K562 (cell line): ENCODE results near the gene ADAMTS15. TPM values are rescaled to one million over a fixed set of nuclear protein-coding genes. Genes with fewer than 3 reads are reported as not detected.

Source experiments
- ATAC-seq: fragments of 200-7000 bp; cut with Tn5 transposase; 3 replicates; pipeline ENCODE4 v1.9.1; 2020; ENCODE audit warnings: moderate library complexity
- BruUV-seq: library from RNA; stranded (reverse); fragments of 400-500 nt; replicated peaks from 2 replicates; lab custom pipeline; 2021; lab: Mats Ljungman, UMichigan
- CTCF ChIA-PET: fragments of 300-600 bp; formaldehyde crosslinking; extraction: SDS; loops from one replicate; lab custom pipeline; 2021; ENCODE audit warnings: low intra/inter-chr PET ratio; lab: Yijun Ruan, JAX
- POLR2A ChIA-PET: fragments of 300-600, 350-650 bp; sonication (Branson Sonifier 250); formaldehyde crosslinking; extraction: SDS; loops from one replicate; lab custom pipeline; 2021; ENCODE audit warnings: antibody characterized with exemption, inconsistent platforms; lab: Yijun Ruan, JAX
- DNase-seq, 4 experiments: peaks; one replicate each; pipeline versions ENCODE4 v3.0.0 to v3.0.0-alpha.2; 2011 to 2018; ENCODE audit warnings: low spot score in 3 of 4, mixed read lengths in 3 of 4; ENCODE audit errors: extremely low read depth in 1 of 4
- FAIRE-seq: peaks from 2 replicates; lab custom pipeline; 2011; peaks lifted over from hg19 to GRCh38; lab: Jason Lieb, UNC
- H2AFZ ChIP-seq: 2 replicates; pipeline ENCODE4 v1.6.0; 2011; ENCODE audit warnings: low read depth, low read length, control low read depth, inconsistent platforms
- H3K27ac ChIP-seq: fragments of 200-600 bp; 3 replicates; pipeline ENCODE4 v1.8.0; 2011; ENCODE audit warnings: low read depth, mild to moderate bottlenecking, control low read depth, inconsistent platforms, low read length, moderate library complexity, mixed read lengths; ENCODE audit errors: extremely low read depth
- H3K27me3 ChIP-seq, 2 experiments: fragments of 300-600 bp in 1 of 2; 2 replicates in 1 of 2; 3 replicates in 1 of 2; pipeline versions ENCODE4 v1.6.0 to v1.8.0; 2011; ENCODE audit warnings: inconsistent platforms in 2 of 2, low read length in 2 of 2, mild to moderate bottlenecking in 1 of 2, mixed read lengths in 1 of 2, moderate library complexity in 1 of 2; ENCODE audit not compliant: control insufficient read depth in 2 of 2, insufficient read depth in 2 of 2
- H3K36me3 ChIP-seq: fragments of 300-600 bp; 3 replicates; pipeline ENCODE4 v1.8.0; 2011; ENCODE audit warnings: mild to moderate bottlenecking, low read length, inconsistent platforms; ENCODE audit not compliant: control insufficient read depth, insufficient read depth
- H3K4me1 ChIP-seq, 2 experiments: fragments of 200-600 bp in 1 of 2; replicated peaks in 1 of 2; 2 replicates in 1 of 2; 3 replicates in 1 of 2; pipeline versions ENCODE4 v1.5.1 to v1.8.0; 2011; ENCODE audit warnings: inconsistent platforms in 2 of 2, low read length in 2 of 2, mild to moderate bottlenecking in 1 of 2, mixed read lengths in 1 of 2, moderate library complexity in 1 of 2; ENCODE audit not compliant: control insufficient read depth in 2 of 2, insufficient read depth in 2 of 2
- H3K4me2 ChIP-seq: 2 replicates; pipeline ENCODE4 v1.6.1; 2011; ENCODE audit warnings: low read length, control low read depth, inconsistent platforms, mixed read lengths; ENCODE audit not compliant: insufficient read depth
- H3K4me3 ChIP-seq: fragments of 200-600 bp; sonication (generic), shearing (Covaris generic); 2 replicates; pipeline ENCODE4 v1.5.1; 2016; ENCODE audit warnings: control low read depth, inconsistent platforms
- H3K79me2 ChIP-seq: fragments of 200-600 bp; 3 replicates; pipeline ENCODE4 v1.8.0; 2011; ENCODE audit warnings: low read length, inconsistent platforms; ENCODE audit not compliant: control insufficient read depth, insufficient read depth
- H3K9ac ChIP-seq, 2 experiments: 2 replicates each; pipeline versions ENCODE4 v1.6.0 to v1.6.1; 2011; ENCODE audit warnings: low read depth in 2 of 2, low read length in 2 of 2, control low read depth in 1 of 2, inconsistent platforms in 1 of 2, mild to moderate bottlenecking in 1 of 2, mixed read lengths in 1 of 2; ENCODE audit not compliant: insufficient read depth in 1 of 2
- H3K9me1 ChIP-seq: one replicate; pipeline ENCODE4 v1.6.0; 2011; ENCODE audit warnings: inconsistent platforms, mild to moderate bottlenecking, low read length, moderate library complexity; ENCODE audit not compliant: control insufficient read depth, insufficient read depth
- H3K9me3 ChIP-seq: replicated peaks from 2 replicates; pipeline ENCODE4 v1.5.1; 2011; ENCODE audit warnings: low read depth, low read length, inconsistent platforms; ENCODE audit not compliant: control insufficient read depth, insufficient read depth
- H4K20me1 ChIP-seq: replicated peaks from 2 replicates; pipeline ENCODE4 v1.6.1; 2011; ENCODE audit warnings: low read length, inconsistent platforms, mixed read lengths; ENCODE audit not compliant: control insufficient read depth, insufficient read depth
- BDP1 ChIP-seq: IDR thresholded peaks from 3 replicates; pipeline ENCODE4 v1.6.1; 2011; ENCODE audit not compliant: insufficient read length, insufficient read depth
- CREB1 ChIP-seq, 2 experiments: sonication (generic) in 1 of 2; formaldehyde crosslinking in 1 of 2; IDR thresholded peaks; 2 replicates each; pipeline versions ENCODE4 v1.6.1 to v1.8.0; 2012 to 2022; ENCODE audit warnings: inconsistent platforms in 1 of 2, mild to moderate bottlenecking in 1 of 2, missing genetic modification reagents in 1 of 2, moderate library complexity in 1 of 2
- GATAD2A ChIP-seq: fragments of 450-650 bp; IDR thresholded peaks from 2 replicates; pipeline ENCODE4 v1.6.1; 2017
- NBN ChIP-seq: fragments of 450-650 bp; IDR thresholded peaks from 2 replicates; pipeline ENCODE4 v1.6.1; 2016; ENCODE audit warnings: low read depth, mild to moderate bottlenecking
- NCOA2 ChIP-seq, 2 experiments: fragments of 450-650 bp; IDR thresholded peaks; 2 replicates each; pipeline ENCODE4 v1.6.1; 2018; ENCODE audit warnings: mild to moderate bottlenecking in 2 of 2, moderate library complexity in 1 of 2; ENCODE audit not compliant: partially characterized antibody in 2 of 2
- NR2C1 ChIP-seq, 2 experiments: fragments of 450-650 bp; IDR thresholded peaks; 2 replicates each; pipeline ENCODE4 v1.6.1; 2017; ENCODE audit warnings: mild to moderate bottlenecking in 2 of 2, antibody characterized with exemption in 1 of 2, inconsistent platforms in 1 of 2, missing compliant biosample characterization in 1 of 2, missing genetic modification characterization in 1 of 2
- PHF20 ChIP-seq: fragments of 450-650 bp; IDR thresholded peaks from 2 replicates; pipeline ENCODE4 v1.6.1; 2018; ENCODE audit not compliant: partially characterized antibody
- POLR3G ChIP-seq: IDR thresholded peaks from 2 replicates; pipeline ENCODE4 v1.6.1; 2011; ENCODE audit not compliant: insufficient read length, insufficient replicate concordance; ENCODE audit errors: extremely low read depth
- RCOR1 ChIP-seq, 2 experiments: IDR thresholded peaks; 2 replicates each; pipeline ENCODE4 v1.6.1; 2012; ENCODE audit warnings: low read depth in 2 of 2, low read length in 2 of 2, borderline replicate concordance in 1 of 2, improper control_type of control experiment in 1 of 2
- SREBF2 ChIP-seq: sonication (generic); formaldehyde crosslinking; IDR thresholded peaks from 2 replicates; pipeline ENCODE4 v1.4.0; 2020; ENCODE audit warnings: mild to moderate bottlenecking, missing genetic modification reagents
- SRF ChIP-seq, 2 experiments: fragments of 250-450, 450-650 bp in 1 of 2; sonication (Bioruptor Pico) in 1 of 2; sonication (generic) in 1 of 2; formaldehyde crosslinking; IDR thresholded peaks; 2 replicates each; pipeline versions ENCODE4 v1.5.0 to v1.5.1; 2020 to 2022; ENCODE audit warnings: mild to moderate bottlenecking in 1 of 2, missing genetic modification reagents in 1 of 2
- ZNF134 ChIP-seq: fragments of 250-450 bp; sonication (Bioruptor Pico); conservative IDR thresholded peaks from 2 replicates; pipeline ENCODE4 v1.4.0; 2020
- ZNF431 ChIP-seq: sonication (generic); formaldehyde crosslinking; IDR thresholded peaks from 2 replicates; pipeline ENCODE4 v1.8.0; 2022; ENCODE audit warnings: mild to moderate bottlenecking, missing genetic modification reagents
- ZNF695 ChIP-seq: fragments of 450-650 bp; formaldehyde crosslinking; IDR thresholded peaks from 2 replicates; pipeline ENCODE4 v1.4.0; 2020; ENCODE audit warnings: mild to moderate bottlenecking, moderate library complexity
- WGBS: fragments of 100-300 bp; shearing (Covaris generic); methylation state at CpG from one replicate; pipeline ENCODE4 v1.1.6; 2016; ENCODE audit warnings: low coverage, mixed read lengths; ENCODE audit not compliant: insufficient coverage; ENCODE audit errors: missing lambda C conversion rate; 5-methylcytosine and 5-hydroxymethylcytosine counted together
- in situ Hi-C: fragments of 300-500 bp; cut with MboI; formaldehyde crosslinking; loops from 4 replicates; pipeline ENCODE4 v1.15.0; 2018; ENCODE audit warnings: inconsistent platforms, mixed read lengths
- intact Hi-C: fragments of 100-400 bp; cut with micrococcal nuclease; formaldehyde crosslinking; loops from 2 replicates; pipeline ENCODE4 v1.14.2; 2022
- polyA plus RNA-seq, 8 experiments: library from polyadenylated mRNA; depleted of rRNA in 4 of 8; stranded (reverse) in 5 of 8; unstranded in 3 of 8; fragments of >200 nt; fragmentation: Nextera tagmentation in 2 of 8; fragmentation: Illumina TruSeq in 1 of 8; extraction: Ambion mirVana in 2 of 8; extraction: Trizol in 1 of 8; gene quantifications; 2 replicates each; pipeline versions ENCODE4 v1.2.1 to v1.2.3, GENCODE V29; 2011 to 2014; ENCODE audit warnings: inconsistent platforms in 1 of 8, missing spikeins in 1 of 8
- total RNA-seq, 7 experiments: library from RNA; depleted of rRNA in 6 of 7; stranded (reverse); fragments of >200 nt in 6 of 7; fragmentation: Illumina TruSeq in 2 of 7; extraction: Trizol in 2 of 7; gene quantifications; 2 replicates each; pipeline versions ENCODE4 v1.2.1 to v1.2.3, GENCODE V29; 2011 to 2021; ENCODE audit warnings: low replicate concordance in 1 of 7
- TF ChIP-seq, protein P1 (sequence below): sonication (generic); formaldehyde crosslinking; IDR thresholded peaks from 2 replicates; pipeline ENCODE4 v1.8.0; 2023; ENCODE audit warnings: mild to moderate bottlenecking, missing genetic modification reagents
- TF ChIP-seq, protein P2 (sequence below): sonication (generic); formaldehyde crosslinking; IDR thresholded peaks from 2 replicates; pipeline ENCODE4 v1.4.0; 2020; ENCODE audit warnings: mild to moderate bottlenecking, missing genetic modification reagents

ADAMTS15 gene
- total and polyA plus RNA-seq, 9 of the 15 experiments (the other 6 are each of a cell fraction or from before 2014, with no cell fraction given), result 0.04 TPM; not detected in 8

DNA sequence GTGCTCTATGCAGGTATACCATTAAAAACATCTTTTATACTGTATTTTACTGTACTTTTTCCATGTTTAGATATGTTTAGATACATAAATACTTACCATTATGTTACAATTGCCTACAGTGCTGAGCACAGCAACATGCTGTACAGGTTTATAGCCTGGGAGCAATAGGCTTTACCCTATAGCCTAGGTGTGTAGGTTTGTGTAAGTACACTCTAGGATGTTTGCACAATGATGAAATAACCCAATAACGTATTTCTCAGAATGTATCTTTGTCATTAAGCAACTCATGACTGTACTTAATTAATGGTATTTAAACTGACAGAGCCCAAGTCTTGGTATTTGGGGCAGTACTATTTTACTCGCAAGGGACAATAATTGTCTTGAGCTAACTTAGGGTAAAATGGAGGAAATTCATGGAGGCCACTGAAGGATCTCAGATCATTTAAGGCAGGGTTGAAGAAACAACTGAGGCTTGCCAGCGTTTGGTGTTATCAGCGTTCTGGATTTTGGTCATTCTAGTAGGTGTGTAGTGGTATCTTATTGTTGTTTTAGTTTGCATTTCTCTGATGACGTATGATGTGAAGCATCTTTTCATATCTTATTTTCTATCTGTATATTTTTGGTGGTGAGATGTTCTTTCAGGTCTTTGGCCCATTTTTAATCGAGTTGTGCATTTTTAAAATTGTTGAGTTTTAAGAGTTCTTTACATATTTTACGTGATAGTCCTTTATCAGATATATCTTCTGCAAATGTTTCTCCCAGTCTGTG lies 42.4 kb downstream of the ADAMTS15 start:
- Histone ChIP-seq H3K79me2 (no peaks in the 10 kb centered on the region), H3K4me2 (no peak overlapping the region), H3K36me3 (no peaks in the 10 kb centered on the region), H2AFZ (no peak overlapping the region), H3K27me3 (peaks cover 2 to 22% of the 10 kb centered on the region in 2 experiments; a peak in 3 of 5 replicates), H3K4me1 (no peaks in the 10 kb centered on the region), H3K9me3 (no peaks in the 10 kb centered on the region), H3K27ac (no peak overlapping the region), H4K20me1 (no peaks in the 10 kb centered on the region), H3K9ac (no peak overlapping the region), H3K9me1 (no peaks in the 10 kb centered on the region), H3K4me3 (no peak overlapping the region)
- in situ Hi-C loops, result no loop called here
- ATAC-seq (no peak), DNase-seq (no peak), FAIRE-seq (no peak)
- POLR2A ChIA-PET, result interaction anchor here (0.6 to 0.8 kb wide), 2 partner anchors 14 to 612 kb away, joined by 3 read pairs; no protein-coding TSS in a partner anchor
- 1% methylated on average over 7 of the region's 7 CpGs for WGBS
- no TSS peak for BruUV-seq
- CTCF ChIA-PET, result no interaction called here
- no peak for TF ChIP-seq RCOR1 (IDR thresholded peaks at IDR 0.05; ENCODE audit: borderline replicate concordance in 1 of 2, low read depth in 2 of 2, low read length in 2 of 2)
- no peak for TF ChIP-seq NR2C1 (IDR thresholded peaks at IDR 0.05)
- TF ChIP-seq NR2C1 (tag; IDR thresholded peaks at IDR 0.05), result no peak
- TF ChIP-seq ZNF134, result no peak
- TF ChIP-seq ZNF431 (CRISPR knock-in tag), result no peak
- TF ChIP-seq NBN, result no peak
- TF ChIP-seq POLR3G, result no peak
- no peak for TF ChIP-seq GATAD2A
- TF ChIP-seq SREBF2 (CRISPR knock-in tag), result no peak
- no peak for TF ChIP-seq ZNF695
- no peak for TF ChIP-seq BDP1
- TF ChIP-seq, protein P1, sequence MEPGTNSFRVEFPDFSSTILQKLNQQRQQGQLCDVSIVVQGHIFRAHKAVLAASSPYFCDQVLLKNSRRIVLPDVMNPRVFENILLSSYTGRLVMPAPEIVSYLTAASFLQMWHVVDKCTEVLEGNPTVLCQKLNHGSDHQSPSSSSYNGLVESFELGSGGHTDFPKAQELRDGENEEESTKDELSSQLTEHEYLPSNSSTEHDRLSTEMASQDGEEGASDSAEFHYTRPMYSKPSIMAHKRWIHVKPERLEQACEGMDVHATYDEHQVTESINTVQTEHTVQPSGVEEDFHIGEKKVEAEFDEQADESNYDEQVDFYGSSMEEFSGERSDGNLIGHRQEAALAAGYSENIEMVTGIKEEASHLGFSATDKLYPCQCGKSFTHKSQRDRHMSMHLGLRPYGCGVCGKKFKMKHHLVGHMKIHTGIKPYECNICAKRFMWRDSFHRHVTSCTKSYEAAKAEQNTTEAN (CRISPR knock-in tag), result no peak
- TF ChIP-seq CREB1 (IDR thresholded peaks at IDR 0.05), result no peak
- no peak for TF ChIP-seq CREB1 (CRISPR knock-in tag; IDR thresholded peaks at IDR 0.05)
- TF ChIP-seq, protein P2, sequence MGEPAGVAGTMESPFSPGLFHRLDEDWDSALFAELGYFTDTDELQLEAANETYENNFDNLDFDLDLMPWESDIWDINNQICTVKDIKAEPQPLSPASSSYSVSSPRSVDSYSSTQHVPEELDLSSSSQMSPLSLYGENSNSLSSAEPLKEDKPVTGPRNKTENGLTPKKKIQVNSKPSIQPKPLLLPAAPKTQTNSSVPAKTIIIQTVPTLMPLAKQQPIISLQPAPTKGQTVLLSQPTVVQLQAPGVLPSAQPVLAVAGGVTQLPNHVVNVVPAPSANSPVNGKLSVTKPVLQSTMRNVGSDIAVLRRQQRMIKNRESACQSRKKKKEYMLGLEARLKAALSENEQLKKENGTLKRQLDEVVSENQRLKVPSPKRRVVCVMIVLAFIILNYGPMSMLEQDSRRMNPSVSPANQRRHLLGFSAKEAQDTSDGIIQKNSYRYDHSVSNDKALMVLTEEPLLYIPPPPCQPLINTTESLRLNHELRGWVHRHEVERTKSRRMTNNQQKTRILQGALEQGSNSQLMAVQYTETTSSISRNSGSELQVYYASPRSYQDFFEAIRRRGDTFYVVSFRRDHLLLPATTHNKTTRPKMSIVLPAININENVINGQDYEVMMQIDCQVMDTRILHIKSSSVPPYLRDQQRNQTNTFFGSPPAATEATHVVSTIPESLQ (CRISPR knock-in tag), result no peak
- TF ChIP-seq PHF20, result no peak
- no peak for TF ChIP-seq NCOA2 (IDR thresholded peaks at IDR 0.05; ENCODE audit: partially characterized antibody in 2 of 2)
- TF ChIP-seq SRF (CRISPR knock-in tag; IDR thresholded peaks at IDR 0.05), result no peak
- intact Hi-C loops, result no loop called here
